Measurements from ENCODE around the gene UCKL1.
A peak's percentile ranks its signal among the peaks of the same experiment; 100 is the strongest.

Gene UCKL1

DNA sequence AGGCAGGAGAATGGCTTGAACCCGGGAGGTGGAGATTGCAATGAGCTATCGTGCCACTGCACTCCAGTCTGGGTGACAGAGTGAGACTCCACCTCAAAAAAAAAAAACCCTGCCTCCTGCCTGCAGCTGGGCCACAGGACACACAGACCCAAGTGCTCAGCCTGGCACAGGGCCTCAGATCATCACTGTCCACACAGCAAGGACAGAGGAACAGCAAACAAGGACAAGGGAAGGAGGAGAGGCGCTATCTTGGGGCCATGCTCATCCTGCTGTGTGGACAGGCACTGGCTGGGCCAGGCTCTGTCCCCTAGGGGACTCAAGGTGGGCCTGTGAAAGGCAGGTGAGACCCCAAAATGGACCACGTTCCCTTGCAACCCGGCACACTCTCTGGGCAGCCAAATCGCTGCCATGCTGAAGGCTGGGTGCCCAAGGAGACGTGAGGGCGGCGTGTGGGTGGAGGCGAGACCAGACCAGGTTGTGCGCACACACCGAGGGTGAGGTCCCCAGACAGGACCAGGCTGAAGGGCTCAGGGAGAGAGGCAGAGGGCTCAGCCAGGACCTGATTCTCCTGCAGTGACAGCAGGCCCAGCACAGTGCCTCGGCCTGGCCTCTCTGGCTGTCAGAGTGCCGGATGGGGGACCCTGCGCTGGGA is 9.1 kb downstream of the UCKL1 start:
- no peaks in the 10 kb centered on the region for H3K27me3 ChIP-seq (ENCODE audit: insufficient read depth, low read length)
- no peak overlapping the region for H3K4me3 ChIP-seq (ENCODE audit: low read length)
- H3K27ac ChIP-seq (ENCODE audit: low read depth, low read length) = no peak overlapping the region
- H3K36me3 ChIP-seq (ENCODE audit: insufficient read depth, low read length) = peaks cover 31% of the 10 kb centered on the region
- H3K9ac ChIP-seq (ENCODE audit: low read depth, low read length) = peak overlapping the region; percentile 23; the same call in 1 of the 2 replicates
- no peaks in the 10 kb centered on the region for H3K9me3 ChIP-seq (ENCODE audit: insufficient read depth, low read depth, low read length)
- WGBS = 95% methylated on average over 15 of the region's 15 CpGs
- peaks cover 12% of the 10 kb centered on the region for H3K4me1 ChIP-seq (ENCODE audit: insufficient read depth, low read length)

- no peaks in the 10 kb centered on the region for H3K27me3 ChIP-seq (ENCODE audit: insufficient read depth, low read length)
- 97% methylated on average over 39 of the region's 39 CpGs for WGBS
- H3K36me3 ChIP-seq (ENCODE audit: insufficient read depth, low read length) = peaks cover 31% of the 10 kb centered on the region
- H3K4me1 ChIP-seq (ENCODE audit: insufficient read depth, low read length) = peaks cover 12% of the 10 kb centered on the region
- no peak overlapping the region for H3K4me3 ChIP-seq (ENCODE audit: low read length)
- H3K9me3 ChIP-seq (ENCODE audit: insufficient read depth, low read depth, low read length) = no peaks in the 10 kb centered on the region
- no peak overlapping the region for H3K27ac ChIP-seq (ENCODE audit: low read depth, low read length)
- no peak overlapping the region for H3K9ac ChIP-seq (ENCODE audit: low read depth, low read length)
Observed at GRCh38 chr20:63945921-63946920, 10.0 kb downstream of the UCKL1 start.

DNA sequence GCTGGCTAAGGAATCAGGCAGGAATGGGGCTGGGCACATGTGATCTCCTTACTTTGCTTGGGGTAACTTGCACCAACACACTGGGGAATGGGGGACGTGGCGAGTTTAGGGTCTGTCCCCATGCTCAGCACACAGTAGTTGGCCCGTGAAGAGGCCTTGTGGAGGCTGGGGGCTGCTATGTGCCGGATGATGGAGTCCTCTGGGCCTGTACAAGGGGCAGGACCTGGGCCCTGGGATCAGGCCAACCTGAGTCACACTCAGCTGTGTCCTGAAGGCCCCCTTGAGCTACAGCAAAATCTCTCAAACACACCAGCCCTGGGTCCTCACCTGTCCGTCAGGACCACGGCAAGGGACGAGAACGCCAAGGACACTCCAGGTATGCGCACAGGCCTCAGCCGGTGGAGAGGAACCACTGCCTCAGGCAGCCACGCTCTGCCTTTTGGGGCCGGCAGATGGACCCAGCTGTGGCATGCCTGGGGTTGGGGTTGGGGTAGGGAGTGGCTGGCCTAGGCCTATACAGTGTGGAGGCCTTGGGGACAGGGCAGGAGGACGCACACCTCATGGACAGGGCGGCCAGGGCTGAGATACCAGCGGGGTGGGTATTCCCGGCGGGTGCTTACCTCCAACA is 11.1 kb downstream of the UCKL1 start:
- Histone ChIP-seq H3K4me1 (ENCODE audit: insufficient read depth, low read length) (peaks cover 12% of the 10 kb centered on the region), H3K27ac (ENCODE audit: low read depth, low read length) (no peak overlapping the region), H3K27me3 (ENCODE audit: insufficient read depth, low read length) (no peaks in the 10 kb centered on the region), H3K9ac (ENCODE audit: low read depth, low read length) (no peak overlapping the region), H3K4me3 (ENCODE audit: low read length) (no peak overlapping the region), H3K9me3 (ENCODE audit: insufficient read depth, low read depth, low read length) (no peaks in the 10 kb centered on the region), H3K36me3 (ENCODE audit: insufficient read depth, low read length) (peaks cover 38% of the 10 kb centered on the region)
- 93% methylated on average over 17 of the region's 17 CpGs for WGBS

- H3K9ac ChIP-seq (ENCODE audit: low read depth, low read length) = no peak overlapping the region
- no peak overlapping the region for H3K27ac ChIP-seq (ENCODE audit: low read depth, low read length)
- H3K36me3 ChIP-seq (ENCODE audit: insufficient read depth, low read length) = peaks cover 42% of the 10 kb centered on the region
- WGBS = 96% methylated on average over 35 of the region's 35 CpGs
- H3K4me1 ChIP-seq (ENCODE audit: insufficient read depth, low read length) = peaks cover 9% of the 10 kb centered on the region
- H3K4me3 ChIP-seq (ENCODE audit: low read length) = no peak overlapping the region
- H3K9me3 ChIP-seq (ENCODE audit: insufficient read depth, low read depth, low read length) = no peaks in the 10 kb centered on the region
- H3K27me3 ChIP-seq (ENCODE audit: insufficient read depth, low read length) = no peaks in the 10 kb centered on the region
Observed at GRCh38 chr20:63944078-63944941, 11.9 kb downstream of the UCKL1 start.

GRCh38 chr20:63943808-63944077 is 12.5 kb downstream of the UCKL1 start:
- H3K4me1 ChIP-seq (ENCODE audit: insufficient read depth, low read length) = peaks cover 7% of the 10 kb centered on the region
- H3K27ac ChIP-seq (ENCODE audit: low read depth, low read length) = no peak overlapping the region
- H3K4me3 ChIP-seq (ENCODE audit: low read length) = no peak overlapping the region
- H3K9me3 ChIP-seq (ENCODE audit: insufficient read depth, low read depth, low read length) = no peaks in the 10 kb centered on the region
- no peak overlapping the region for H3K9ac ChIP-seq (ENCODE audit: low read depth, low read length)
- no peaks in the 10 kb centered on the region for H3K27me3 ChIP-seq (ENCODE audit: insufficient read depth, low read length)
- 94% methylated on average over 3 of the region's 3 CpGs for WGBS
- peaks cover 42% of the 10 kb centered on the region for H3K36me3 ChIP-seq (ENCODE audit: insufficient read depth, low read length)

- Histone ChIP-seq H3K9ac (ENCODE audit: low read depth, low read length) (peak overlapping the region; percentile 53; the same call in 1 of the 2 replicates), H3K4me3 (ENCODE audit: low read length) (no peak overlapping the region), H3K4me1 (ENCODE audit: insufficient read depth, low read length) (peaks cover 7% of the 10 kb centered on the region), H3K27ac (ENCODE audit: low read depth, low read length) (peak overlapping the region; percentile 57), H3K9me3 (ENCODE audit: insufficient read depth, low read depth, low read length) (no peaks in the 10 kb centered on the region), H3K36me3 (ENCODE audit: insufficient read depth, low read length) (peaks cover 42% of the 10 kb centered on the region), H3K27me3 (ENCODE audit: insufficient read depth, low read length) (no peaks in the 10 kb centered on the region)
- 95% methylated on average over 19 of the region's 19 CpGs for whole genome bisulfite sequencing
Observed at GRCh38 chr20:63942969-63943807, 13.0 kb downstream of the UCKL1 start.

- Histone ChIP-seq H3K4me1 (ENCODE audit: insufficient read depth, low read length) (peaks cover 7% of the 10 kb centered on the region), H3K9ac (ENCODE audit: low read depth, low read length) (peak overlapping the region; percentile 53; the same call in 1 of the 2 replicates), H3K36me3 (ENCODE audit: insufficient read depth, low read length) (peaks cover 42% of the 10 kb centered on the region), H3K4me3 (ENCODE audit: low read length) (peak overlapping the region; percentile 35; the same call in 1 of the 2 replicates), H3K27ac (ENCODE audit: low read depth, low read length) (peak overlapping the region; percentile 57), H3K9me3 (ENCODE audit: insufficient read depth, low read depth, low read length) (no peaks in the 10 kb centered on the region), H3K27me3 (ENCODE audit: insufficient read depth, low read length) (no peaks in the 10 kb centered on the region)
- 59% methylated on average over 30 of the region's 30 CpGs for WGBS
Observed at GRCh38 chr20:63942250-63942951, 13.8 kb downstream of the UCKL1 start.

GRCh38 chr20:63941282-63942081 is 14.7 kb downstream of the UCKL1 start:
- Histone ChIP-seq H3K4me1 (ENCODE audit: insufficient read depth, low read length) (peaks cover 7% of the 10 kb centered on the region), H3K9ac (ENCODE audit: low read depth, low read length) (no peak overlapping the region), H3K36me3 (ENCODE audit: insufficient read depth, low read length) (peaks cover 42% of the 10 kb centered on the region), H3K27ac (ENCODE audit: low read depth, low read length) (no peak overlapping the region), H3K27me3 (ENCODE audit: insufficient read depth, low read length) (no peaks in the 10 kb centered on the region), H3K9me3 (ENCODE audit: insufficient read depth, low read depth, low read length) (no peaks in the 10 kb centered on the region), H3K4me3 (ENCODE audit: low read length) (no peak overlapping the region)
- 87% methylated on average over 31 of the region's 39 CpGs for WGBS

GRCh38 chr20:63940472-63941266 is 15.5 kb downstream of the UCKL1 start:
- H3K4me3 ChIP-seq (ENCODE audit: low read length) = no peak overlapping the region
- WGBS = 96% methylated on average over 58 of the region's 58 CpGs
- no peak overlapping the region for H3K9ac ChIP-seq (ENCODE audit: low read depth, low read length)
- no peaks in the 10 kb centered on the region for H3K9me3 ChIP-seq (ENCODE audit: insufficient read depth, low read depth, low read length)
- H3K4me1 ChIP-seq (ENCODE audit: insufficient read depth, low read length) = peaks cover 7% of the 10 kb centered on the region
- peaks cover 40% of the 10 kb centered on the region for H3K36me3 ChIP-seq (ENCODE audit: insufficient read depth, low read length)
- H3K27me3 ChIP-seq (ENCODE audit: insufficient read depth, low read length) = no peaks in the 10 kb centered on the region
- H3K27ac ChIP-seq (ENCODE audit: low read depth, low read length) = no peak overlapping the region
